Adrenal gland (tissue), 5 donors: ENCODE results near the gene GATA1.

Experiments
- POLR2A ChIP-seq, 2 donors: fragments of 450-650 bp; IDR thresholded peaks; one replicate each; pipeline ENCODE4 v1.6.1; 2017; ENCODE audit warnings: antibody characterized with exemption in 2 of 2, mild to moderate bottlenecking in 2 of 2, moderate library complexity in 1 of 2
- TF ChIP-seq, protein P1 (sequence below), 6 experiments: fragments of 450-650 bp in 4 of 6; fragments of 200-600 bp in 2 of 6; sonication (generic) in 1 of 6; IDR thresholded peaks; 1 replicate in 5 of 6; 2 replicates in 1 of 6; pipeline versions ENCODE4 v1.5.1 to v1.8.0; 2016 to 2021; ENCODE audit warnings: antibody characterized with exemption in 6 of 6, mild to moderate bottlenecking in 2 of 6, moderate library complexity in 1 of 6
- donor health status: DM: no; HTN: no; CAD: no.

DNA sequence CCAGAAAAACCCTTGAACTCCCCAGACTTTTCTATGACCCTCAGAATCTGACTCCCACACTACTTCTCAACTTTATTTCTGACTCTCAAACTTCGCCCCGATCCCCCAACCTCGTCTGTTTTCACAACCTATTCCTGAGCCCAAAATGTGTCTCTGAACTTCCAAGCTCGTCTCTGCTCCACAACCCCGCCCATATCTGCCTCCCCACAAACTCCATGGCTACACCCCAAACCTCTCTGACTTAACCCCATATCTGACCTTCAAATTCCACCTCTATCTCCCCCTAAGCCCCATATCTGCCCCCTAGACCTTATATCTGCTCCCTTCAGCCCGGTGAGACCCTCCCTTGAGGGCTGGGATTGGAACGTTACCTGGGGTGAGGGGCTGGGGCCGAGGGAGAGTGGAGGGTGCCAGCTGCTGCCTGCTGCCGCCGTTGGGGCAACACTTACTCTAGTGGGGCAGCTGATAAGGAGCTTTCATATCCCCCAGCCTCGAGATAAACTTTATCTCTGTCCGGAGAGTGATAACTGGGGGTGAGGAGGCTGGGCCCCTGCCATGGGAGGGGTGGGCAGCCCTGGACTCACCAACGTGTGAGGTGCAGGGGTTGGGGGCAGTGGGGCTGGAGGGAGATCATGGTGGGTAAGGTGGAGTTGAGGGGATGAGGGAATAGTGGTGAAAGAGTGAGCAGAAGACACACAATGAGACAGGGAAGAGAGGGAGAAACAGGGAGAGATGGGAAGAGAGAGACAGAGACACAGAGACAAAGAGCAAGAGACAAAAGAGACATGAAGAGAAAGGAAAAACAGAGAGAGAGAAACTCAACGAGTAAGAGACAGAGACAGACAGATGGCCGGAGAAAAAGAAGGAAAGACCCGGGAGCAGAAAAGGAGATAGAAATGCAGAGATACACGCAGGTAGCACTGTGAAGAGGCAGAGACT, 1.4 kb downstream of the GATA1 start:
- TF ChIP-seq, protein P1, sequence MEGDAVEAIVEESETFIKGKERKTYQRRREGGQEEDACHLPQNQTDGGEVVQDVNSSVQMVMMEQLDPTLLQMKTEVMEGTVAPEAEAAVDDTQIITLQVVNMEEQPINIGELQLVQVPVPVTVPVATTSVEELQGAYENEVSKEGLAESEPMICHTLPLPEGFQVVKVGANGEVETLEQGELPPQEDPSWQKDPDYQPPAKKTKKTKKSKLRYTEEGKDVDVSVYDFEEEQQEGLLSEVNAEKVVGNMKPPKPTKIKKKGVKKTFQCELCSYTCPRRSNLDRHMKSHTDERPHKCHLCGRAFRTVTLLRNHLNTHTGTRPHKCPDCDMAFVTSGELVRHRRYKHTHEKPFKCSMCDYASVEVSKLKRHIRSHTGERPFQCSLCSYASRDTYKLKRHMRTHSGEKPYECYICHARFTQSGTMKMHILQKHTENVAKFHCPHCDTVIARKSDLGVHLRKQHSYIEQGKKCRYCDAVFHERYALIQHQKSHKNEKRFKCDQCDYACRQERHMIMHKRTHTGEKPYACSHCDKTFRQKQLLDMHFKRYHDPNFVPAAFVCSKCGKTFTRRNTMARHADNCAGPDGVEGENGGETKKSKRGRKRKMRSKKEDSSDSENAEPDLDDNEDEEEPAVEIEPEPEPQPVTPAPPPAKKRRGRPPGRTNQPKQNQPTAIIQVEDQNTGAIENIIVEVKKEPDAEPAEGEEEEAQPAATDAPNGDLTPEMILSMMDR (IDR thresholded peaks at IDR 0.05), result no peak
- no peak for TF ChIP-seq POLR2A (IDR thresholded peaks at IDR 0.05)
